ENCODE data around the gene TRERF1.
A peak's percentile ranks its signal among the peaks of the same experiment; 100 is the strongest.

The TRERF1 gene

GRCh38 chr6:42269974-42270510 is 181.7 kb downstream of the TRERF1 start:
- no peak for DNase-seq

- no peak for DNase-seq
These were observed 182.2 kb downstream of the TRERF1 start for GRCh38 chr6:42269553-42269952.

- no peak for DNase-seq
These were observed 182.9 kb downstream of the TRERF1 start for GRCh38 chr6:42268835-42269204.

- DNase-seq: no peak
These were observed 183.5 kb downstream of the TRERF1 start for GRCh38 chr6:42268016-42268834.

- no peak for DNase-seq
These were observed 185.2 kb downstream of the TRERF1 start for GRCh38 chr6:42266538-42266937.

GRCh38 chr6:42264852-42265390 is 186.8 kb downstream of the TRERF1 start:
- no peak for DNase-seq

- no peak for DNase-seq
These were observed 187.4 kb downstream of the TRERF1 start for GRCh38 chr6:42264162-42264851.

GRCh38 chr6:42263165-42263728 is 188.5 kb downstream of the TRERF1 start:
- DNase-seq: no peak

GRCh38 chr6:42260972-42261371 is 190.8 kb downstream of the TRERF1 start:
- DNase-seq: no peak

- no peak for DNase-seq
These were observed 191.3 kb downstream of the TRERF1 start for GRCh38 chr6:42260396-42260888.

- DNase-seq: no peak
These were observed 191.8 kb downstream of the TRERF1 start for GRCh38 chr6:42259841-42260395.

GRCh38 chr6:42259286-42259685 is 192.4 kb downstream of the TRERF1 start:
- DNase-seq: no peak

- no peak for DNase-seq
These were observed 194.1 kb downstream of the TRERF1 start for GRCh38 chr6:42257614-42258013.

- no peak for DNase-seq
These were observed 194.7 kb downstream of the TRERF1 start for GRCh38 chr6:42257063-42257462.

GRCh38 chr6:42255050-42255449 is 196.7 kb downstream of the TRERF1 start:
- no peak for DNase-seq

- no peak for DNase-seq
These were observed 197.2 kb downstream of the TRERF1 start for GRCh38 chr6:42254505-42254904.

GRCh38 chr6:42251911-42252637 is 199.7 kb downstream of the TRERF1 start:
- DNase-seq: peak; percentile 85

GRCh38 chr6:42251500-42251899 is 200.2 kb downstream of the TRERF1 start:
- no peak for DNase-seq

- no peak for DNase-seq
These were observed 201.3 kb downstream of the TRERF1 start for GRCh38 chr6:42250274-42250931.

- no peak for DNase-seq
These were observed 202.4 kb downstream of the TRERF1 start for GRCh38 chr6:42249279-42249678.

GRCh38 chr6:42243046-42243445 is 208.7 kb downstream of the TRERF1 start:
- no peak for DNase-seq

GRCh38 chr6:42241915-42242314 is 209.8 kb downstream of the TRERF1 start:
- no peak for DNase-seq

Measured in right forelimb (tissue), 1 donor.